ENCODE results near the gene NSL1. TPM values are rescaled to one million over a fixed set of nuclear protein-coding genes. Genes with fewer than 3 reads are reported as not detected.
"Not testable (repeated sequence)": the region's sequence is repeated elsewhere in the genome, so short reads cannot be mapped to it uniquely, and the experiment has no call there.

NSL1 gene
- total and polyA plus RNA-seq, 8 donors = 10.2 to 170 (median 28.7) TPM

- H3K4me1 ChIP-seq = no peaks in the 10 kb centered on the region
- H3K27me3 ChIP-seq = no peaks in the 10 kb centered on the region
- H3K36me3 ChIP-seq = peaks cover 11 to 60% (median 56%) of the 10 kb centered on the region in 4 donors
- no peak for TF ChIP-seq CTCF (IDR thresholded peaks at IDR 0.05)
- TF ChIP-seq EP300 (IDR thresholded peaks at IDR 0.05) = no peak
- no peak for TF ChIP-seq POLR2AphosphoS5 (IDR thresholded peaks at IDR 0.05)
- no peak for TF ChIP-seq POLR2A (IDR thresholded peaks at IDR 0.05)
- no peaks in the 10 kb centered on the region for H3K9me3 ChIP-seq
- no peak for DNase-seq
- intact Hi-C loops (cut with DNase I; ENCODE audit: low total_unique reads) = no loop called here
- 81 to 93% (median 83%) methylated on average over 2 of the region's 2 CpGs for WGBS, 5 donors
- H3K27ac ChIP-seq = no peak overlapping the region
- H3K4me3 ChIP-seq = no peak overlapping the region
These were observed 10.4 kb downstream of the NSL1 start for GRCh38 chr1:212781225-212781624.

DNA sequence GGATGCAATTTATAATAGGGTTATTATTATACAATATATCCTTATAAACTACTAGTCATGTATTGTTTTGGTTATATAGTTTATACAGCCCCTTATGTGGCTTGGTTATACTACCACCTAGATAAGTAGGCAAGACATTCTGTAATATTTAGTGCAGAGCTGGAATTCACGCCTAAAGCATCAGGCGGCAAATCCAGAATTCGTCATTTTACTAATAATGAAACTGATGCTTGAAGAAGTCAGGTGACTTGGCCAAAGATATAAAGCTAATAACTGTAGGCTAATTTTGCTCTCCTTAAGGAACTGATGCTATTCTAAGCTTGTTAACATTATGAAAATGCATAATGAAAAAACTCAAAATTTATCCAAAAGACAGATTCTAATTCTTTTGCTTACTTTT, 10.8 kb downstream of the NSL1 start:
- Histone ChIP-seq H3K4me1 (no peaks in the 10 kb centered on the region), H3K27me3 (no peaks in the 10 kb centered on the region), H3K36me3 (peaks cover 11 to 55% (median 53%) of the 10 kb centered on the region in 4 donors), H3K9me3 (no peaks in the 10 kb centered on the region), H3K27ac (no peak overlapping the region), H3K4me3 (no peak overlapping the region)
- no peak for TF ChIP-seq CTCF (IDR thresholded peaks at IDR 0.05)
- TF ChIP-seq EP300 (IDR thresholded peaks at IDR 0.05) = no peak
- TF ChIP-seq POLR2AphosphoS5 (IDR thresholded peaks at IDR 0.05) = no peak
- TF ChIP-seq POLR2A (IDR thresholded peaks at IDR 0.05) = no peak
- 85 to 93% (median 90%) methylated on average over 3 of the region's 3 CpGs for WGBS, 5 donors
- intact Hi-C loops (cut with DNase I; ENCODE audit: low total_unique reads) = no loop called here
- DNase-seq = no peak

DNA sequence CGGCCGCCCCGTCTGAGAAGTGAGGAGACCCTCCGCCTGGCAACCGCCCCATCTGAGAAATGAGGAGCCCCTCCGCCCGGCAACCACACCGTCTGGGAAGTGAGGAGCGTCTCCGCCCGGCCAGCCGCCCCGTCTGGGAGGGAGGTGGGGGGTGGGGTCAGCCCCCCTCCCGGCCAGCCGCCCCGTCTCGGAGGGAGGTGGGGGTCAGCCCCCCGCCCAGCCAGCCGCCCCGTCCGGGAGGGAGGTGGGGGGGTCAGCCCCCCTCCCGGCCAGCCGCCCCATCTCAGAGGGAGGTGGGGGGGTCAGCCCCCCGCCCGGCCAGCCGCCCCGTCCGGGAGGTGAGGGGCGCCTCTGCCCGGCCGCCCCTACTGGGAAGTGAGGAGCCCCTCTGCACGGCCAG, 12.5 kb downstream of the NSL1 start:
- WGBS, 5 donors = 87 to 100% (median 98%) methylated on average over 2 to 30 of the region's 32 CpGs; no CpG with 5 or more reads in 1 of the 5 donors
- DNase-seq; H3K4me1 ChIP-seq; H3K27ac ChIP-seq; H3K27me3 ChIP-seq; H3K9me3 ChIP-seq; intact Hi-C loops (cut with DNase I; ENCODE audit: low total_unique reads); H3K4me3 ChIP-seq: not testable (repeated sequence)
- H3K36me3 ChIP-seq = peaks cover 5 to 46% (median 42%) of the 10 kb centered on the region in 4 donors

- H3K9me3 ChIP-seq = no peaks in the 10 kb centered on the region
- no peak overlapping the region for H3K4me3 ChIP-seq
- no peak for TF ChIP-seq POLR2AphosphoS5 (IDR thresholded peaks at IDR 0.05)
- no peak for TF ChIP-seq CTCF (IDR thresholded peaks at IDR 0.05)
- TF ChIP-seq POLR2A (IDR thresholded peaks at IDR 0.05) = no peak
- no peak for TF ChIP-seq EP300 (IDR thresholded peaks at IDR 0.05)
- H3K27me3 ChIP-seq = no peaks in the 10 kb centered on the region
- H3K27ac ChIP-seq = no peak overlapping the region
- H3K36me3 ChIP-seq = peaks cover 0 to 29% (median 24%) of the 10 kb centered on the region in 4 donors
- 90 to 95% (median 95%) methylated on average over 3 of the region's 3 CpGs for WGBS, 5 donors
- intact Hi-C loops (cut with DNase I; ENCODE audit: low total_unique reads) = no loop called here
- H3K4me1 ChIP-seq = no peaks in the 10 kb centered on the region
- DNase-seq = no peak
These were observed 14.4 kb downstream of the NSL1 start for GRCh38 chr1:212777151-212777550.

- H3K27me3 ChIP-seq = no peaks in the 10 kb centered on the region
- H3K27ac ChIP-seq = no peak overlapping the region
- H3K36me3 ChIP-seq = peaks cover 0 to 36% (median 21%) of the 10 kb centered on the region in 4 donors
- H3K4me1 ChIP-seq = no peaks in the 10 kb centered on the region
- TF ChIP-seq CTCF (IDR thresholded peaks at IDR 0.05) = no peak
- TF ChIP-seq EP300 (IDR thresholded peaks at IDR 0.05) = no peak
- no peak for TF ChIP-seq POLR2AphosphoS5 (IDR thresholded peaks at IDR 0.05)
- TF ChIP-seq POLR2A (IDR thresholded peaks at IDR 0.05) = no peak
- intact Hi-C loops (cut with DNase I; ENCODE audit: low total_unique reads) = no loop called here
- peaks cover 0 to 10% (median 5%) of the 10 kb centered on the region in 4 donors for H3K9me3 ChIP-seq
- DNase-seq = no peak
- no peak overlapping the region for H3K4me3 ChIP-seq
These were observed 16.3 kb downstream of the NSL1 start for GRCh38 chr1:212775241-212775640.

Data from stomach (tissue), 9 donors.